ENCODE results near the gene ZNF672.
A peak's percentile ranks its signal among the peaks of the same experiment; 100 is the strongest.
"Not testable (repeated sequence)": the region's sequence is repeated elsewhere in the genome, so short reads cannot be mapped to it uniquely, and the experiment has no call there.

The ZNF672 gene

GRCh38 chr1:248813546-248813945 is 24.5 kb upstream of the ZNF672 start:
- no peak for DNase-seq

GRCh38 chr1:248814351-248814750 is 23.7 kb upstream of the ZNF672 start:
- DNase-seq: no peak

- no peak for DNase-seq
These were observed 22.5 kb upstream of the ZNF672 start for GRCh38 chr1:248815407-248816034.

GRCh38 chr1:248816042-248816851 is 21.8 kb upstream of the ZNF672 start:
- no peak for DNase-seq

GRCh38 chr1:248817065-248817464 is 21.0 kb upstream of the ZNF672 start:
- no peak for DNase-seq

- DNase-seq: no peak
These were observed 19.3 kb upstream of the ZNF672 start for GRCh38 chr1:248818505-248819374.

- DNase-seq: no peak
These were observed 17.9 kb upstream of the ZNF672 start for GRCh38 chr1:248820041-248820585.

- DNase-seq: no peak
These were observed 16.9 kb upstream of the ZNF672 start for GRCh38 chr1:248821101-248821500.

- DNase-seq: no peak
These were observed 16.4 kb upstream of the ZNF672 start for GRCh38 chr1:248821641-248822040.

GRCh38 chr1:248822148-248823032 is 15.6 kb upstream of the ZNF672 start:
- no peak for DNase-seq

- no peak for DNase-seq
These were observed 14.5 kb upstream of the ZNF672 start for GRCh38 chr1:248823517-248824001.

GRCh38 chr1:248824301-248824700 is 13.7 kb upstream of the ZNF672 start:
- no peak for DNase-seq

- DNase-seq: no peak
These were observed 13.3 kb upstream of the ZNF672 start for GRCh38 chr1:248824701-248825100.

- no peak for DNase-seq
These were observed 12.9 kb upstream of the ZNF672 start for GRCh38 chr1:248825136-248825535.

GRCh38 chr1:248825573-248825908 is 12.5 kb upstream of the ZNF672 start:
- no peak for DNase-seq

- DNase-seq: peak; percentile 93
These were observed 11.9 kb upstream of the ZNF672 start, which contains the start of gene SH3BP5L for GRCh38 chr1:248825909-248826760. Gene SH3BP5L (minus strand): TSS chr1:248825915. CDS start chr1:248824935, 980 bp downstream.

- DNase-seq: no peak
These were observed 9.2 kb upstream of the ZNF672 start for GRCh38 chr1:248828845-248829244.

GRCh38 chr1:248830718-248831017 is 7.4 kb upstream of the ZNF672 start:
- not testable (repeated sequence) for DNase-seq

GRCh38 chr1:248831842-248832241 is 6.2 kb upstream of the ZNF672 start:
- DNase-seq: no peak

- no peak for DNase-seq
These were observed 3.6 kb upstream of the ZNF672 start for GRCh38 chr1:248834343-248834940.
